NCI-H226 (cell line): ENCODE results near the gene BAIAP3.

ENCODE experiments used
- DNase-seq: peaks from one replicate; pipeline ENCODE4 v3.0.0-alpha.2; 2015

BAIAP3 gene

DNA sequence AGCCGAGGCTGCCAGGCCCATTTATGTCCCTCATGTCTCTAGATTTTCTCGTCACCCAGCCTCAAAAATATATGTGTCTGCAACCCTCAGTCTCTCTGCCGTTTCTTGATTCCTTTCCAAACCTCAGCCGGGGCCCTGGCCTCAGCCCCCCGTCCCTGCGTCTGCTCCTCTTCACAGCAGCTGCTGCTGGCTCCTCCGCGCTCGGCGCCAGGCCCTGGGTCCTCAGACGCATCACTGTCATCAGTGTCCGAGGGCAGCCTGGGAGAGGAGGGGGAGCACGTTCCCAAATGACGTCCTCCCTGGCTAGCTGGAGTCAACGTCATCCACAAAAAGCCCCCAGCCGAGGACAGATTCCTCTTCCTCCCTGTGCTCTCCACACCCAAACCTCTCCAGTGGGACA lies 15.9 kb downstream of the BAIAP3 start:
- no peak for DNase-seq

DNA sequence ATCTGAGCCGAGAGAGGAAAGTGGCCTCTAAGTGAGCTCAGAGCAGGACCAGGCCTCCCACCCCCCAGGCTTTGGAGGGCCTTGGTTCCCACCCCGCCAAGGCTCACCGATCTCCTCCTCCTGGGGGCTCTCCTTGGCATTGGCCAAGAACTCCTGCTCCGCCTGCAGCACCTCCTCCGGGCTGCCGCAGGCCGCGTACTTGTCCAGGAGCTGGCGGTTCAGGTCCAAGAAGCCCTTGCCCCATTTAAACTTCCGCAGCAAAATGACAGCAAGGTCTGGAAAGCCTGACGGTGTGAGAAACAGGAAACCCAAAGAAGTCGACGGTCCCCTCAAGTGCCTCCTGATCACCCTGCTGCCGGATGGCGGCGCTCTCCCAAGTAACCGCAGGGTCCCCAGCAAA lies 16.5 kb downstream of the BAIAP3 start:
- no peak for DNase-seq

- DNase-seq: no peak
Measured at GRCh38 chr16:1350691-1351090, 17.2 kb downstream of the BAIAP3 start.

- no peak for DNase-seq
Measured at GRCh38 chr16:1351215-1351581, 17.8 kb downstream of the BAIAP3 start.

DNA sequence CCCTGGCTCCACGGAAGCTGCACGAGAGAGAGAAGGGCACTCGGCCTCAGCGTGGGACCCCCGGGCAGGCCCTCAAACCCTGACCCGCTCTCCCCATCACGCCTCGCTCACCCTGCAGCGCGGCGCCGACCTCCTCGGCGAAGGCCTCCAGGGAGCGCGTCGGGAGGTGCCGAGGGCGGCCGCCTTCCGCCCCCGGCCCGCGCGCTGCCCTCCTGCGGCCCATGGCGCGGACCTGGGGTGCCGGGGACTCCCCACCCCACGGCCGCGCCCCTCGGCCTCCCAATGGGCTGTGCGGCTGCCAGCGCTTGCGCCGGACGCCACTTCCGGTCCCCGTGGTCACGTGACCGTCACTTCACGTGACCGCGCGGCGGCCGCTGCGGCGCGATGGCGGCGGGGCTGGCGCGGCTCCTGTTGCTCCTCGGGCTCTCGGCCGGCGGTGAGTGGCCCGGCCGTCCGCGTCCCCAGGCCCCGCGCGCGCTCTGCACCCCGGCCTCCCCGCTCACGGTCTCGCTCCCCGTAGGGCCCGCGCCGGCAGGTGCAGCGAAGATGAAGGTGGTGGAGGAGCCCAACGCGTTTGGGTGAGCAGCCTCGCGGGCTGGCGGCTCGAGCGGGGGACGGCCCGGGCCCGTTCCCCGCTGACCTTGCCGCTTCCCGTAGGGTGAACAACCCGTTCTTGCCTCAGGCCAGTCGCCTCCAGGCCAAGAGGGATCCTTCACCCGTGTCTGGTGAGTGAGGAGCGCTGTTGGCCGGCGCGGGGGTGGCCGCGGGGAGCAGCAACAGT lies 18.3 kb downstream of the BAIAP3 start, which contains the start of the genes GNPTG and TSR3:
GNPTG (plus strand) TSS at position 350 of the 781 bp plus-strand sequence; CDS start at position 385, 35 bp downstream.
TSR3 (minus strand) TSS at position 297 of the 781 bp plus-strand sequence; CDS start at position 223, 74 bp downstream.
- DNase-seq: peak; percentile 89

GRCh38 chr16:1354815-1355540 lies 21.5 kb downstream of the BAIAP3 start:
- DNase-seq: no peak

GRCh38 chr16:1355591-1355990 lies 22.1 kb downstream of the BAIAP3 start:
- no peak for DNase-seq

GRCh38 chr16:1356061-1356900 lies 22.8 kb downstream of the BAIAP3 start:
- DNase-seq: no peak

GRCh38 chr16:1357906-1358566 lies 24.6 kb downstream of the BAIAP3 start:
- no peak for DNase-seq

DNA sequence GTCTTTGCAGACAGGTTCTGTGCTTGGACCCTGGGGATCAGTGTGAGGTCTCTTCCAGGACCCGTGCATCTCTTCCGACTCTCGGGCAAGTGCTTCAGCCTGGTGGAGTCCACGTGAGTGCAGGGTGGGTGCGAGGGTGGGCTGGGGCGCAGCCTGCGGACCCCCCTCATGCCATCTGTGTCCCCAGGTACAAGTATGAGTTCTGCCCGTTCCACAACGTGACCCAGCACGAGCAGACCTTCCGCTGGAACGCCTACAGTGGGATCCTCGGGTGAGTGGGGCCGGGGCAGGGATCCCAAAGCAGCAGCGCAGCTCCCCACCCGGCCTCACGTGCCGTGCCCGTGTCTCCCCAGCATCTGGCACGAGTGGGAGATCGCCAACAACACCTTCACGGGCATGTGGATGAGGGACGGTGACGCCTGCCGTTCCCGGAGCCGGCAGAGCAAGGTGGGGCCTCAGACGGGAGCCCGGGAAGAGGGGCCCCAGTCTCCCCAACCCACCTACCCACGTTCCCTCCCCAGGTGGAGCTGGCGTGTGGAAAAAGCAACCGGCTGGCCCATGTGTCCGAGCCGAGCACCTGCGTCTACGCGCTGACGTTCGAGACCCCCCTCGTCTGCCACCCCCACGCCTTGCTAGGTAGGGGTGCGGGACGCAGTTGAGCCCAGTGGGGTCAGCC lies 28.4 kb downstream of the BAIAP3 start:
- DNase-seq: no peak

DNA sequence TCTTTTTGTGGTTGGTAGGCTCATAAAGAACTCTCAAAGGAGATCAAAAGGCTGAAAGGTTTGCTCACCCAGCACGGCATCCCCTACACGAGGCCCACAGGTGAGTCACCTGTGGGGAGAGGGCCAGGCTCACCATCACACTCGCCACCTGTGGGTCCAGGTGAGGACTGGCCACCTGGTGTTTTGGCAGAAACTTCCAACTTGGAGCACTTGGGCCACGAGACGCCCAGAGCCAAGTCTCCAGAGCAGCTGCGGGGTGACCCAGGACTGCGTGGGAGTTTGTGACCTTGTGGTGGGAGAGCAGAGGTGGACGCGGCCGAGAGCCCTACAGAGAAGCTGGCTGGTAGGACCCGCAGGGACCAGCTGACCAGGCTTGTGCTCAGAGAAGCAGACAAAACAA lies 29.4 kb downstream of the BAIAP3 start:
- no peak for DNase-seq

- no peak for DNase-seq
Measured at GRCh38 chr16:1363501-1364041, 30.1 kb downstream of the BAIAP3 start.

GRCh38 chr16:1364510-1364909 lies 31.1 kb downstream of the BAIAP3 start:
- DNase-seq: no peak

GRCh38 chr16:1366060-1366711 lies 32.7 kb downstream of the BAIAP3 start:
- no peak for DNase-seq

DNA sequence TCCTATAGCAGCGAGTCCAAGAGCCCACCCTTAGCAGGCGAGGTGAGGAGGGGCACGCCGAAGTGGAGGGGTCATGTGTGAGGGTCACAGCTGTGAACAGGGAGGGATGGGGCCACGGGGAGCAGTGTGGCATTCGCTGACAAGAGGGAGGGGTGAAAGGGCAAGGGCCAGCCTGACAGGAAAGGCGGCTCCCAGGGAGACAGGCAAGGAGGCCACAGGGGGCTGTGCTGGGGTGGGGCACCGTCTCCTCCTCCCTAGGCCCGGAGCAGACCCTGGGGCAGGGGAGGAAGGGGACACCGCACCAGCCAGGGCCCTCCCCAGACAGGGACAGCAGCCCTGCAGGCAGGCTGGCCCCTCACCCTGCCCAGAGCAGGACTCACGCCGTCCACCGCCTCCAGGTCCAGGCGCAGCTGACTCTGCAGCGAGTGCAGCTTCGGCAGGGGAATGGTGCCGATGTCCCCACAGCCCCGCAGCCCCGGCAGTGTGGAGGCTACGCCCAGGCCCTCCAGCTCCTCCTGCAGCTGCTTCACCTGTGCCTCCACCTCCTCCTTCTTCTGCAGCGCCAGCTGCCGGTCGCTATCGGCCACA lies 33.4 kb downstream of the BAIAP3 start:
- no peak for DNase-seq

DNA sequence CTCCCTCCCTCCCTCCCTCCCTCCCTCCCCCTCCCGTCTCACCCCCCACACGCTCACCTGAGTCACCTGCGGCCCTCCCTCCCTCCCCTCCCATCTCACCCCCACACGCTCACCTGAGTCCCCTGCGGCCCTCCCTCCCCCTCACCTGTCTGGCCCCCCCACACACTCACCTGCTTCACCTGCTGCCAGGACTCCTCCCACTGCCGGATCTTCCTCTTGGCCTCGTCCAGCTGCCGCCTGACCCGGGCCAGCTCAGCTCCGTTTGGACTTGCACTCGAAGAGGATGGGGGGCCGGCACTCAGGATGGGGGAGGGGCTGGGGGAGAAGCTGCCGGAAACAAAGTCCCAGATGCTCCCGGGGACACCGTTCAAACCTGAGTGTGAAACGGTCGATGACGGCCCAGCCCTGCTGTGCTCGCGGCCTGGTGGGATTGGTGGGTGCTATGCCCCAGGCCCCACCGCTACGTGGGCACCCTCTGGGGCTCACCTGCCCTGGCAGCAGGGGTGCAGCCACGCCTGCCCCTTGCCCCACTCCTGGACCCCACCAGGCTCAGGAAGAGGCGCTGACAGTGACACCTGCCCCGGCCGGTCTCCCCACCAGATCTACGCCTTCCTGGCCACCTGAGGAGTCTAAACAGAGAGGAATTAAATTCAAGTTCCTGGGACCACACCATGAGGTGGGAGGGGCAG lies 34.2 kb downstream of the BAIAP3 start:
- no peak for DNase-seq

DNA sequence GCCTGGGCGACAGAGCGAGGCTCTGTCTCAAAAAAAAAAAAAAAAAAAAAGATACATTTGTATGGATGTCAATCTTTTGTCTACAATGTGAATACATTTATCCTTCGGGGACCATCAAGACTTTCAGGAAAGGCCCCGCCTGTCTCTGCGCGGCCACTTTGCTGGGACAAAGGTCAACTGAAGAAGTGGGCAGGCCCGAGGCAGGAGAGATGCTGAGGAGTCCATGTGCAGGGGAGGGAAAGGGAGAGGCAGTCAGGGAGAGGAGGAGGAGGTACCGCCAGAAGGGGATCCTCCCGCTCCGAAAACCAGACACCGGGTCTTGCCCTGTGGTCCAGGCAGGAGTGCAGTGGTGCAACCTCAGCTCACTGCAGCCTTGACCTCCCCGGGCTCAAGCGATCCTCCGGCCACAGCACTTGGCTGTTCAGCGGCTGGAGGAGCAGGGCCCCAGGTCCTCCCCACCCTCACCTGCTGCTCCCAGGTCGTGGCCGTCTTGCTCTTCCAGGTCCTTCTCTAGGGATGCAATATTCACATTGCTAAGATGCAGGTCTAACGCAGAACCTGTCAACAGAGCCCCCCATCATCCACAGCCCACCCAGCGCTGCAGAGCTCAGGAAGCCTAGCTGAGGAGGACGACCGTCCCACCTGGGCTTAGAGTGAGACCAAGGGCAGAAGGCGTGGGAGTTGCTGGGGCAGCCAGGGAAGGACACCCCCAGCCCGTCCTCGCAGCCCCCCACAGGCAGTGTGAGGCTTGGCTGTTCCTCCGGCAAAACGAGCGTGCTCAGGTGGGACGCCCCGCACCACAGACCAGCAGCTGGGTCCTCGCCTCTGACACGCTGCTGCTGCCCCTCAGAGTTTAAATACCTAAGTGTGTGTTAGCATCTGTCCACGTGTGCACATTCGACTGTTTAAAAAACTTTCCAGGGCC lies 37.9 kb downstream of the BAIAP3 start:
- no peak for DNase-seq

DNA sequence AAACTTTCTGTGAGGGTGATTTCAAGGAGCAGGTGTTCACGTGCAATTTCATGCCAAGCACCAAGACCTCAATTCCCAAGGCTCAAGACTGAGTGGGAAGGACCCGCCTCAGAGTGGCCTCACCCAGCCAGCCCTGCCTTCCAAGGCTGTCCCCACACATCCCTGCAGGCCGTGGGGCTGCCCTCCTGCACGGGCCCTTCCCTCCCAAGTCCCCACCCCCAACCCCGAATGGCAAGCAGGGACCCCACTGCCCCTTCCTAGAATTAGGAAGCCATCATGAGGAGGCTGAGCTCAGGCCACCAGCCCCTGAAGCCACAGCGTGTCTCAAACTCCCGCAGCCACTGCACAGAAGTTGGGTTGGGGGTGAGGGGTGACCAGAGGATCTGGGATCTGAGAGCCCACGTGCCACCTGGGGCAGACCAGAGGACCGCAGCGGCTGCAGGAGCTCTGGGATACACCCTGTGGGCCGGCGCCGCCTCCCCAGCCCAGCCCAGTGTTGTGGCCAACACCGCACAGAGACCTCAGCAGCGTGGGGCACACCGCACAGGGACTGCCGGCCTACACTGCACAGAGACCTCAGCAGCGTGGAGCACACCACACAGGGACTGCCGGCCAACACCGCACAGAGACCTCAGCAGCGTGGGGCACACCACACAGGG lies 39.0 kb downstream of the BAIAP3 start:
- DNase-seq: no peak
